MCF 10A (cell line): ENCODE data around the gene TNFRSF6B. TPM values are rescaled to one million over a fixed set of nuclear protein-coding genes. Genes with fewer than 3 reads are reported as not detected.
"Not testable (repeated sequence)": the region's sequence is repeated elsewhere in the genome, so short reads cannot be mapped to it uniquely, and the experiment has no call there.

Experiments used
- BruUV-seq: library from RNA; stranded (reverse); fragments of 400-500 nt; replicated peaks from 2 replicates; lab custom pipeline; 2021; lab: Mats Ljungman, UMichigan
- CTCF ChIA-PET: fragments of 300-600 bp; sonication (Branson Sonifier 250); formaldehyde crosslinking; extraction: SDS; loops from one replicate; lab custom pipeline; 2021; ENCODE audit warnings: antibody characterized with exemption, inconsistent platforms; lab: Yijun Ruan, JAX
- POLR2A ChIA-PET: fragments of 300-600, 350-650 bp; sonication (Branson Sonifier 250); formaldehyde crosslinking; extraction: SDS; loops from one replicate; lab custom pipeline; 2020; ENCODE audit warnings: antibody characterized with exemption, inconsistent platforms; lab: Yijun Ruan, JAX
- DNase-seq: peaks from one replicate; pipeline ENCODE4 v3.0.0-alpha.2; 2018; ENCODE audit not compliant: unreplicated experiment
- H3K27ac Mint-ChIP-seq: one replicate; pipeline ENCODE4 v1.8.0; 2022; ENCODE audit warnings: mild to moderate bottlenecking, low read depth, mixed read lengths; ENCODE audit not compliant: unreplicated experiment
- H3K27me3 Mint-ChIP-seq: one replicate; pipeline ENCODE4 v1.8.0; 2022; ENCODE audit warnings: mixed read lengths; ENCODE audit not compliant: insufficient read depth, unreplicated experiment
- H3K36me3 Mint-ChIP-seq: one replicate; pipeline ENCODE4 v1.8.0; 2022; ENCODE audit warnings: mild to moderate bottlenecking, moderate library complexity, mixed read lengths; ENCODE audit not compliant: insufficient read depth, unreplicated experiment
- H3K4me1 Mint-ChIP-seq: one replicate; pipeline ENCODE4 v1.8.0; 2022; ENCODE audit warnings: mixed read lengths; ENCODE audit not compliant: insufficient read depth, unreplicated experiment
- H3K4me3 Mint-ChIP-seq: one replicate; pipeline ENCODE4 v1.8.0; 2022; ENCODE audit warnings: mild to moderate bottlenecking, moderate library complexity, mixed read lengths; ENCODE audit not compliant: unreplicated experiment
- H3K9me3 Mint-ChIP-seq: one replicate; pipeline ENCODE4 v1.8.0; 2022; ENCODE audit warnings: mixed read lengths; ENCODE audit not compliant: unreplicated experiment
- intact Hi-C: fragments of 100-400 bp; cut with micrococcal nuclease; formaldehyde crosslinking; loops from 2 replicates; pipeline ENCODE4 v1.14.1; 2022
- total RNA-seq: library from RNA; stranded (reverse); gene quantifications from 2 replicates; pipeline ENCODE4 v1.2.3, GENCODE V29; 2022
- TF ChIP-seq, protein P1 (sequence below): fragments of 200-600 bp; IDR thresholded peaks from one replicate; pipeline ENCODE4 v1.8.0; 2022; ENCODE audit warnings: antibody characterized with exemption, mild to moderate bottlenecking; ENCODE audit not compliant: unreplicated experiment

The TNFRSF6B gene
- total RNA-seq, 1 experiment from 2014 or later, result 24.4 TPM

DNA sequence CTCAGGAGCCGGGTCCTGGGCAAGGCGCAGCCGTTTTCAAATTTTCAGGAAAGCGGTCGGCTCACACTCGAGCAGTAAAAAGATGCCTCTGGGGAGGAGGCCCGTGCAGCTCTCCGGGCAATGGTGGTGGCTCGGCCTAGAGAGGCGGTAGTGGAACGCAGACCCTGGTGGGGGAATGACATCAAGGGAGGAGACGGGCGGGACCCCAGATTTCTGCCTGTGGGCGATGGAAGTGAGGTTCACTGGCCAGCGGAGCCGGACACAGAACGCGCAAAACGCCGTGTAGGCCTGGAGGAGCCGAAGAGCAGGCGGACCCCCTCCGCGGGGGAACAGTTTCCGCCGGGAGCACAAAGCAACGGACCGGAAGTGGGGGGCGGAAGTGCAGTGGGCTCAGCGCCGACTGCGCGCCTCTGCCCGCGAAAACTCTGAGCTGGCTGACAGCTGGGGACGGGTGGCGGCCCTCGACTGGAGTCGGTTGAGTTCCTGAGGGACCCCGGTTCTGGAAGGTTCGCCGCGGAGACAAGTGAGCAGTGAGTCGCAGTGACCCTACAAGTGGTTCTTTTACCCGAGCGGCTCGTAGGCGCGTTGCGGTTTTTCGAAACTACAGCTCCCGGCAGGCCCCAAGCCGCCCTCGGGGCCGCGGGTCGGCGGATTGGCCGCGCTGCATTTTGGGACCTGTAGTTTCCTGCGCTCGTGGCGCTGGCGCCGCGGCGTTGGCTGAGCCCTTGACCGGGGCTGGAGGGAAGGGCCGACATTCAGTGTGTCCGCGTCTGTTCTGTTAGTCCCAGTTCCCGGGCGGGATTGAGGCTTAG is 38.3 kb upstream of the TNFRSF6B start, which contains the start of gene RTEL1:
Gene RTEL1 (plus strand): TSS at position 376 of the 812 bp plus-strand sequence. CDS start 1,091 bp downstream, outside the sequence.
- TF ChIP-seq, protein P1, sequence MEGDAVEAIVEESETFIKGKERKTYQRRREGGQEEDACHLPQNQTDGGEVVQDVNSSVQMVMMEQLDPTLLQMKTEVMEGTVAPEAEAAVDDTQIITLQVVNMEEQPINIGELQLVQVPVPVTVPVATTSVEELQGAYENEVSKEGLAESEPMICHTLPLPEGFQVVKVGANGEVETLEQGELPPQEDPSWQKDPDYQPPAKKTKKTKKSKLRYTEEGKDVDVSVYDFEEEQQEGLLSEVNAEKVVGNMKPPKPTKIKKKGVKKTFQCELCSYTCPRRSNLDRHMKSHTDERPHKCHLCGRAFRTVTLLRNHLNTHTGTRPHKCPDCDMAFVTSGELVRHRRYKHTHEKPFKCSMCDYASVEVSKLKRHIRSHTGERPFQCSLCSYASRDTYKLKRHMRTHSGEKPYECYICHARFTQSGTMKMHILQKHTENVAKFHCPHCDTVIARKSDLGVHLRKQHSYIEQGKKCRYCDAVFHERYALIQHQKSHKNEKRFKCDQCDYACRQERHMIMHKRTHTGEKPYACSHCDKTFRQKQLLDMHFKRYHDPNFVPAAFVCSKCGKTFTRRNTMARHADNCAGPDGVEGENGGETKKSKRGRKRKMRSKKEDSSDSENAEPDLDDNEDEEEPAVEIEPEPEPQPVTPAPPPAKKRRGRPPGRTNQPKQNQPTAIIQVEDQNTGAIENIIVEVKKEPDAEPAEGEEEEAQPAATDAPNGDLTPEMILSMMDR, result no peak
- peaks cover 9% of the 10 kb centered on the region for H3K4me1 Mint-ChIP-seq
- DNase-seq, result peak; percentile 88
- peaks cover 6% of the 10 kb centered on the region for H3K36me3 Mint-ChIP-seq
- BruUV-seq, result no TSS peak
- H3K27me3 Mint-ChIP-seq, result no peaks in the 10 kb centered on the region
- H3K9me3 Mint-ChIP-seq, result no peaks in the 10 kb centered on the region
- H3K4me3 Mint-ChIP-seq, result peak within 1 kb of the TSS; percentile 88
- ChIA-PET CTCF (interaction anchor here (0.8 to 1.5 kb wide), 2 partner anchors 11 to 120 kb away, joined by 3 to 4 read pairs; no protein-coding TSS in a partner anchor), POLR2A (interaction anchor here (0.6 to 2.6 kb wide), 33 partner anchors 8 to 731 kb away, joined by 3 to 48 read pairs (median 5); partner anchors contain the start of genes ARFGAP1, ARFRP1, GID8 and GMEB2)
- intact Hi-C loops, result loop anchor here (5.0 kb wide), 1 partner anchor 39 kb away; the partner anchor contains the start of gene TNFRSF6B
- peak within 1 kb of the TSS; percentile 97 for H3K27ac Mint-ChIP-seq

DNA sequence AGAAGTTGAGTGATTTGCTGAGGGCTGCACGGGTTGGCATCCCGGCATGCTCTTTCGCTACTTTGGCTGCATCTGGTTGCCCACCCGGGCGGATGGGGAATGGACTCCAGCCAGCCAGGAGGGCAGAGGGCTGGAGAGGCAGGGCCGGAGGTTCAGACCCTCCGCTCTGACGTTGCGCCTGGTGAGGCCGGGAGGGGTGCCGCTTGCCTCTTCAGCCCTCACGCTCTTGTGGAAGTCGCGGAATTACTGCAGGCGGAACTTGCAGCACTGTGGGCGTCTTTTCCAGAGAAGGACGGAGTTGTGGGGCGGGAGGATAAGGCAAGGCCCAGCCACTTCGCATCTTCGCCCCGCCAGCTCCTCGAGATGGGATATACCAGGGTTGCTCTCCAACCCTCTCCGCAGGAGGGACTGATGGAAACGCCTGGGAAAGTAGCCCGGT is 37.7 kb upstream of the TNFRSF6B start:
- Mint-ChIP-seq H3K4me1 (peaks cover 9% of the 10 kb centered on the region), H3K9me3 (no peaks in the 10 kb centered on the region), H3K27ac (peak overlapping the region; percentile 97), H3K36me3 (peaks cover 6% of the 10 kb centered on the region), H3K27me3 (no peaks in the 10 kb centered on the region), H3K4me3 (peak overlapping the region; percentile 88)
- intact Hi-C loops, result loop anchor here (5.0 kb wide), 1 partner anchor 39 kb away; the partner anchor contains the start of gene TNFRSF6B
- ChIA-PET CTCF (interaction anchor here (1.5 kb wide), 1 partner anchor 10 kb away, joined by 4 read pairs; no protein-coding TSS in a partner anchor), POLR2A (interaction anchor here (0.7 to 2.6 kb wide), 30 partner anchors 8 to 732 kb away, joined by 3 to 48 read pairs (median 6); partner anchors contain the start of genes ARFGAP1, ARFRP1, GMEB2 and PPDPF)
- no TSS peak for BruUV-seq
- TF ChIP-seq, protein P1, result no peak
- DNase-seq, result no peak

DNA sequence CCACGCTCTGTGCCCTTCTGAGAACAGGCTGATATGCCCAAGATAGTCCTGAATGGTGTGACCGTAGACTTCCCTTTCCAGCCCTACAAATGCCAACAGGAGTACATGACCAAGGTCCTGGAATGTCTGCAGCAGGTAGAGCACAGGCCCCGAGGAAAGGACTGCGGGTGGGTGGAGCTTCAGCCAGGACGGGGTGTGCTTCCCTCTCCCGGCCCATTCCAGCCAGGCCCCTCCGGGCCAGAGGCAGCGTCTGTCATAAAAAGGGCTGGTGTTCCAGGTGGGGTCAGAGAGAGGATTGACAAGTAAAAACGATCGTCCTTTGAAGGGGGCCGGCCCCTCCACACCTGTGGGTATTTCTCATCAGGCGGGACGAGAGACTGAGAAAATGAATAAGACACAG is 37.1 kb upstream of the TNFRSF6B start:
- ChIA-PET CTCF (no interaction called here), POLR2A (interaction anchor here (0.5 to 2.6 kb wide), 6 partner anchors 17 to 242 kb away, joined by 3 to 48 read pairs (median 4); partner anchors contain the start of genes GMEB2 and PPDPF)
- H3K4me1 Mint-ChIP-seq, result peaks cover 9% of the 10 kb centered on the region
- peaks cover 6% of the 10 kb centered on the region for H3K36me3 Mint-ChIP-seq
- H3K9me3 Mint-ChIP-seq, result no peaks in the 10 kb centered on the region
- TF ChIP-seq, protein P1, result no peak
- intact Hi-C loops, result loop anchor here (5.0 kb wide), 1 partner anchor 38 kb away; the partner anchor contains the start of gene TNFRSF6B
- H3K27me3 Mint-ChIP-seq, result no peaks in the 10 kb centered on the region
- BruUV-seq, result no TSS peak
- no peak for DNase-seq
- H3K4me3 Mint-ChIP-seq, result peak overlapping the region; percentile 88
- H3K27ac Mint-ChIP-seq, result no peak overlapping the region

DNA sequence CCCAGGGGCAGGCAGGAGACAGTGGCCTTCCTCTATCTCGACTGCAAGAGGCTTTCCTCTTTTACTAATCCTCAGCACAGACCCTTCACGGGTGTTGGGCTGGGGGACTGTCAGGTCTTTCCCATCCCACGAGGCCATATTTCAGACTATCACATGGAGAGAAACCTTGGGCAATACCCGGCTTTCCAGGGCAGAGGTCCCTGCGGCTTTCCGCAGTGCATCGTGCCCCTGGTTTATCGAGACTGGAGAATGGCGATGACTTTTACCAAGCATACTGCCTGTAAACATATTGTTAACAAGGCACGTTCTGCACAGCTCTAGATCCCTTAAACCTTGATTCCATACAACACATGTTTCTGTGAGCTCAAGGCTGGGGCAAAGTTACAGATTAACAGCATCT is 36.3 kb upstream of the TNFRSF6B start:
- DNase-seq, H3K4me1 Mint-ChIP-seq, H3K27me3 Mint-ChIP-seq, intact Hi-C loops, H3K27ac Mint-ChIP-seq, H3K9me3 Mint-ChIP-seq, CTCF ChIA-PET: not testable (repeated sequence)
- BruUV-seq, result TSS peak; percentile 43
- peak overlapping the region; percentile 88 for H3K4me3 Mint-ChIP-seq
- POLR2A ChIA-PET, result interaction anchor here (0.7 to 1.9 kb wide), 2 partner anchors 28 to 33 kb away, joined by 3 to 4 read pairs; partner anchors contain the start of gene GMEB2
- H3K36me3 Mint-ChIP-seq, result peaks cover 10% of the 10 kb centered on the region
